Muscle of leg (tissue), 11 donors: Measurements from ENCODE around the gene PKMYT1. TPM values are rescaled to one million over a fixed set of nuclear protein-coding genes. Genes with fewer than 3 reads are reported as not detected.

ENCODE experiments used
- DNase-seq: peaks from one replicate; pipeline ENCODE4 v3.0.0; 2013
- H3K27ac ChIP-seq: one replicate; pipeline ENCODE4 v1.5.1; 2013; ENCODE audit warnings: mild to moderate bottlenecking, low read length, control low read depth
- H3K27me3 ChIP-seq: one replicate; pipeline ENCODE4 v1.6.1; 2013; ENCODE audit warnings: low read length; ENCODE audit not compliant: control insufficient read depth, insufficient read depth
- H3K36me3 ChIP-seq: one replicate; pipeline ENCODE4 v1.6.1; 2013; ENCODE audit warnings: low read length; ENCODE audit not compliant: control insufficient read depth, insufficient read depth
- H3K4me1 ChIP-seq: one replicate; pipeline ENCODE4 v1.6.1; 2013; ENCODE audit warnings: low read length; ENCODE audit not compliant: control insufficient read depth, insufficient read depth
- H3K4me3 ChIP-seq: one replicate; pipeline ENCODE4 v1.5.1; 2013; ENCODE audit warnings: low read length, control low read depth
- H3K9me3 ChIP-seq: replicated peaks from 2 replicates; pipeline ENCODE4 v1.6.1; 2013; ENCODE audit warnings: low read depth, low read length; ENCODE audit not compliant: control insufficient read depth
- WGBS: methylation state at CpG from one replicate; pipeline ENCODE4 v1.1.5; 2013; ENCODE audit warnings: missing lambda C conversion rate; ENCODE audit not compliant: insufficient coverage; 5-methylcytosine and 5-hydroxymethylcytosine counted together
- polyA plus RNA-seq, 8 donors: library from polyadenylated mRNA; unstranded; fragments of 120-200 nt; gene quantifications; one replicate each; pipeline versions ENCODE4 v1.2.1 to v1.2.3, GENCODE V29; 2013; ENCODE audit warnings: inconsistent platforms in 1 of 8, low replicate concordance in 1 of 8; ENCODE audit not compliant: insufficient read length in 8 of 8, insufficient read depth in 1 of 8
- total RNA-seq: library from RNA; stranded (reverse); fragments of 120-200 nt; gene quantifications from one replicate; pipeline ENCODE4 v1.2.4, GENCODE V29; 2013

Gene PKMYT1
- total and polyA plus RNA-seq, 9 donors = 3.6 to 19.4 (median 14.1) TPM

GRCh38 chr16:3010510-3010909, 30.3 kb upstream of the PKMYT1 start:
- H3K4me3 ChIP-seq = no peak overlapping the region
- H3K27me3 ChIP-seq = peaks cover 100% of the 10 kb centered on the region
- H3K9me3 ChIP-seq = no peaks in the 10 kb centered on the region
- WGBS = 88% methylated on average over 5 of the region's 8 CpGs
- no peaks in the 10 kb centered on the region for H3K36me3 ChIP-seq
- peaks cover 40% of the 10 kb centered on the region for H3K4me1 ChIP-seq
- H3K27ac ChIP-seq = no peak overlapping the region
- no peak for DNase-seq

GRCh38 chr16:3009568-3010390, 29.5 kb upstream of the PKMYT1 start:
- Histone ChIP-seq H3K27me3 (peaks cover 100% of the 10 kb centered on the region), H3K4me1 (peaks cover 44% of the 10 kb centered on the region), H3K36me3 (no peaks in the 10 kb centered on the region), H3K9me3 (no peaks in the 10 kb centered on the region), H3K4me3 (no peak overlapping the region), H3K27ac (peak overlapping the region; percentile 40)
- no peak for DNase-seq
- 16% methylated on average over 17 of the region's 21 CpGs for WGBS

- no peaks in the 10 kb centered on the region for H3K9me3 ChIP-seq
- no peak for DNase-seq
- peaks cover 91% of the 10 kb centered on the region for H3K27me3 ChIP-seq
- H3K4me3 ChIP-seq = no peak overlapping the region
- H3K36me3 ChIP-seq = no peaks in the 10 kb centered on the region
- H3K4me1 ChIP-seq = peaks cover 46% of the 10 kb centered on the region
- peak overlapping the region; percentile 29 for H3K27ac ChIP-seq
- 54% methylated on average over 3 of the region's 4 CpGs for WGBS
These were observed 28.4 kb upstream of the PKMYT1 start for GRCh38 chr16:3008690-3009037.

- peak overlapping the region; percentile 29 for H3K27ac ChIP-seq
- DNase-seq = no peak
- H3K9me3 ChIP-seq = no peaks in the 10 kb centered on the region
- H3K36me3 ChIP-seq = no peaks in the 10 kb centered on the region
- WGBS = 23% methylated on average over 9 of the region's 17 CpGs
- no peak overlapping the region for H3K4me3 ChIP-seq
- peaks cover 91% of the 10 kb centered on the region for H3K27me3 ChIP-seq
- peaks cover 49% of the 10 kb centered on the region for H3K4me1 ChIP-seq
These were observed 27.9 kb upstream of the PKMYT1 start for GRCh38 chr16:3007957-3008689.

- Histone ChIP-seq H3K27ac (no peak overlapping the region), H3K9me3 (no peaks in the 10 kb centered on the region), H3K4me1 (peaks cover 47% of the 10 kb centered on the region), H3K4me3 (no peak overlapping the region), H3K27me3 (peaks cover 84% of the 10 kb centered on the region), H3K36me3 (no peaks in the 10 kb centered on the region)
- DNase-seq = no peak
- WGBS = 30% methylated on average over 9 of the region's 13 CpGs
These were observed 27.1 kb upstream of the PKMYT1 start for GRCh38 chr16:3007059-3007956.

- peak overlapping the region; percentile 31 for H3K27ac ChIP-seq
- H3K4me3 ChIP-seq = peak overlapping the region; percentile 31
- WGBS = 0% methylated on average over 9 of the region's 25 CpGs
- H3K27me3 ChIP-seq = peaks cover 70% of the 10 kb centered on the region
- H3K36me3 ChIP-seq = no peaks in the 10 kb centered on the region
- DNase-seq = no peak
- no peaks in the 10 kb centered on the region for H3K9me3 ChIP-seq
- peaks cover 34% of the 10 kb centered on the region for H3K4me1 ChIP-seq
These were observed 24.6 kb upstream of the PKMYT1 start for GRCh38 chr16:3004781-3005284.

GRCh38 chr16:3004319-3004718, 24.1 kb upstream of the PKMYT1 start:
- Histone ChIP-seq H3K27me3 (peaks cover 69% of the 10 kb centered on the region), H3K4me3 (no peak overlapping the region), H3K36me3 (no peaks in the 10 kb centered on the region), H3K4me1 (peaks cover 31% of the 10 kb centered on the region), H3K9me3 (no peaks in the 10 kb centered on the region), H3K27ac (no peak overlapping the region)
- DNase-seq = no peak
- WGBS = under 1% methylated on average over 66 of the region's 67 CpGs

GRCh38 chr16:3003582-3004270, 23.5 kb upstream of the PKMYT1 start:
- WGBS = 2% methylated on average over 47 of the region's 58 CpGs
- peaks cover 30% of the 10 kb centered on the region for H3K4me1 ChIP-seq
- no peaks in the 10 kb centered on the region for H3K36me3 ChIP-seq
- peaks cover 65% of the 10 kb centered on the region for H3K27me3 ChIP-seq
- no peak overlapping the region for H3K27ac ChIP-seq
- no peaks in the 10 kb centered on the region for H3K9me3 ChIP-seq
- H3K4me3 ChIP-seq = no peak overlapping the region
- DNase-seq = peak; percentile 98

- Histone ChIP-seq H3K9me3 (no peaks in the 10 kb centered on the region), H3K27ac (no peak overlapping the region), H3K36me3 (no peaks in the 10 kb centered on the region), H3K4me3 (no peak overlapping the region), H3K4me1 (peaks cover 12% of the 10 kb centered on the region), H3K27me3 (peaks cover 50% of the 10 kb centered on the region)
- whole genome bisulfite sequencing = 57% methylated on average over 6 of the region's 12 CpGs
- no peak for DNase-seq
These were observed 21.1 kb upstream of the PKMYT1 start for GRCh38 chr16:3001316-3001715.
